GM12875 (cell line): ENCODE measurements around the gene BAIAP2.
"Not testable (repeated sequence)": the region's sequence is repeated elsewhere in the genome, so short reads cannot be mapped to it uniquely, and the experiment has no call there.

Experiments used
- H3K4me3 ChIP-seq: one replicate; pipeline ENCODE4 v1.5.1; 2011; ENCODE audit warnings: low read depth, low read length, control low read depth
- CTCF ChIP-seq: IDR thresholded peaks from 2 replicates; pipeline ENCODE4 v1.5.1; 2011; ENCODE audit warnings: low read depth, mild to moderate bottlenecking, control low read depth, inconsistent platforms, low read length, moderate library complexity, borderline replicate concordance; ENCODE audit not compliant: insufficient read depth

Gene BAIAP2

DNA sequence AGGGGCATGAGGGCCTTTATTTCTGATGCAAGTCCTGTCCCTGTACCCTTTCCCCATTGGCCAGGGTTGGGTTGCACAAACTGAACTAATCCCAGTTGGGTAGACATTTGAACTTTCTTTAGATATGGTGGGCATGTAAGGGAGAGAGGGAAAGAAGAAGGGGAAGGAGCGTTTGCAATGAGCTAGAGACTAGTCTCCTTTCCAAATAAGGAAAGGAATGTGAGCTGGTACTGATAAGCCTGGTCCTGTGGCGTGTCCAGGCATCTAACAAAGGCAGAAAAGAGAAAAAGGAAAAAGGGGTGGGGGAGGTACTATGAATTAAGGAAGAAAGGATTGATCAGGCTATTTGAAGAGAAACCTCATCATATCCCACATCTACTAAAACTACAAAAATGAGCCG, 23.0 kb upstream of the BAIAP2 start:
- no peak overlapping the region for H3K4me3 ChIP-seq
- TF ChIP-seq CTCF: no peak

DNA sequence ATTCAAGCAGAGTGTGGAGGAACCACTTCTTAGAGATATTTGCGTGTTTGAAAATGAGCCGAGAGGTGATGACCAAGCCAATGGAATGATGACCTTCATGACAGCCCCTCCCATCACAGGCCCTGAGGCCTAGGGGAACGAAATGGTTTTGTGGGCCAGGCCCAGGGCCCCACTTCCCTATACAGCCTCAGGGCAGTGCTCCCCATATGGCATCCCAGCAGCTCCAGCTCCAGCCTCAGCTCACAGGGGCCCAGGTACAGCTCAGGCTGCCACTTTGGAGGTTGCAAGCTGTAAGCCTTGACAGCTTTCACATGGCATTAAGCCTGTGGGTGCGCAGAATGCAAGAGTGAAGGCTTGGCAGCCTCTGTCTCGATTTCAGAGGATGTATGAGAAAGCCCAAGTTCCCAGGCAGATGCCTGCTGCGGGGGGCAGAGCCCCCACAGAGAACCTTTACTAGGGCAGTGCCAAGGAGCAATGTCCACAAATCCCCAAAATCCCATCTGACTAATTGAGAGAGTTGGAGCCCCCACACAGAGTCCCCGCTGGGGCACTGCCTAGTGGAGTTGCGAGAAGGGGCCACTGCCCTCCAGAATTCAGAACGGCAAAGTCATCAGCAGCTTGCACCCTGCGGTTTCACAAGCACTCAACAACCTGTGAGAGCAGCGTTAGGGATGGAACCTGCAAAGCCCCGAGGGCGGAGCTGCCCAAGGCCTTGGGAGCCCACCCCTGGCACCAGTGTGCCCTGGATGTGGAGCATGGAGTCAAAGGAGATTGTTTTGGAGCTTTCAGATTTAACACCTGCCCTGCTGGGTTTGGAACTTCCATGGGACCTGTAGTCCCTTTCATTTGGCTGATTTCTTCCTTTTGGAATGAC, 22.1 kb upstream of the BAIAP2 start:
- no peak for TF ChIP-seq CTCF

GRCh38 chr17:81013642-81014041, 21.3 kb upstream of the BAIAP2 start:
- no peak overlapping the region for H3K4me3 ChIP-seq
- TF ChIP-seq CTCF: no peak

More for the DNA sequence above, 22.1 kb upstream of the BAIAP2 start:
- no peak overlapping the region for H3K4me3 ChIP-seq

DNA sequence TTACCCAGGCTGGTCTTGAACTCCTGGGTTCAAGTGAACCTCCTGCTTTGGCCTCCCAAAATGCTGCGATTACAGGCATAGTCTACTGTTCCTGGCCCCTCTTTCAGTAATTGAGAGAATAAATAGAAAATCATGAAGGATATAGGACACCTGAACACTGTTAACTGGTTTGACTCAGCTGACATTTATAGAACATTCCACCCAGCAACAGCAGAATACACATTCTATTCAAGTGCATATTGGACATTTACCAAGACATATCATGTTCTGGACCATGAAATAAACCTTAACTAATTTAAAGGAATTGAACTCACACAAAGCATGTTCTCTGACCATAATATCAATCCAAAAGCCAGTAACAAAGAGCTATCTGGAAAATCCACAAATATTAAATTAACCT, 19.8 kb upstream of the BAIAP2 start:
- no peak overlapping the region for H3K4me3 ChIP-seq
- TF ChIP-seq CTCF: no peak

GRCh38 chr17:81016575-81016974, 18.4 kb upstream of the BAIAP2 start:
- no peak overlapping the region for H3K4me3 ChIP-seq
- TF ChIP-seq CTCF: no peak

DNA sequence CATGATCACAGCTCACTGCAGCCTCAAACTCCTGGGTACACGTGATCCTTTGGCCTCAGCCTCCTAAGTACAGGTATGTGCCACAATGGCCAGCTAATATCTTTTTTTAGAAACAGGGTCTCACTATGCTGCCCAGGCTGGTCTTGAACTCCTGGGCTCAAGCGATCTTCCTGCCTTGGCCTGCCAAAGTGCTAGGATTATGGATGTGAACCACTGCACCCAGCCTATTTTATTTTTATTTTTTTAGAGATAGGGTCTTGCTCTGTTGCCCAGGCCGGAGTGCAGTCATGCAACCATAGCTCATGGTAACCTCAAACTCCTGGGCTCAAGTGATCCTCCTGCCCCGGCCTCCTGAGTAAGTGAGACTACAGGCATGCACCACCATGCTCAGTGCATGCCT, 17.6 kb upstream of the BAIAP2 start:
- not testable (repeated sequence) for H3K4me3 ChIP-seq

DNA sequence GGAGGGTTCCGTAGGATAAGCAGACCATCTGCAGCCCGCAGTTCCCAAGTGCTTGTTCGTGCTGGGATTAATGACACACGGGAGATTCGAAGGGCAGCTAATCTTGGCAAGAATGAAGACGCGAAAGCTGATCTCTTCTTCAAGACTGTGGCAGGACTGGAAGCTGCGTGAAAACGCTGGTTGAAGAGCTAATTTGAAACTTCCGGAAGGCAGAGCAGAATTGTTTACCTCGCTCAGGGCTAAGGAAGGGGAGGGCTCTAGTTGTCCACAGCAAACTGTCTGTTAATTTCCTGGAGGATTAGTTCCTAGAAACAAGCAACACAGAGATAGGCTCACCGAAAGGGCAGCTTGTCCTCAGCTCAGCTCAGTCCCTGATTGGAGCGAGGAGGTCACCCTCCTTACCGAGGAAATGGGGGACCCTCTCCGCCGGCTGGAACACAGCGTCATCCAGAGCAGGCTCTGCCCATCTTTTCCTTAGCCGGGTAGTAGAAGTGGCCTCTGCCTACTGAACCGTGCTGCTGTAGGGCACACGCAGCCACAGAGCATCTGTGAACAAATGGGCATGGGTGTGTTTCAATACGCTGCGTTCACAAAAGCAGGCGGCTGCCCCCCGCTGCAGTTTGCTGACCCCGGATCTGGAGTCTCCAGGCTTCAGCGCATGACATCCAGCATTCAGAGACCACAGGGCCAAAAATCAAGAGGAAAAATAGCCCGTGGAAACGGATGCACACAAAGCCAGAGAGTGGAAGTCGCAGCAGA, 16.7 kb upstream of the BAIAP2 start:
- H3K4me3 ChIP-seq: no peak overlapping the region
- TF ChIP-seq CTCF: no peak
